Measurements from ENCODE around the gene ATE1. TPM values are rescaled to one million over a fixed set of nuclear protein-coding genes. Genes with fewer than 3 reads are reported as not detected.

The ATE1 gene
- total RNA-seq, 1 donor from 2014 or later: 24.9 TPM

DNA sequence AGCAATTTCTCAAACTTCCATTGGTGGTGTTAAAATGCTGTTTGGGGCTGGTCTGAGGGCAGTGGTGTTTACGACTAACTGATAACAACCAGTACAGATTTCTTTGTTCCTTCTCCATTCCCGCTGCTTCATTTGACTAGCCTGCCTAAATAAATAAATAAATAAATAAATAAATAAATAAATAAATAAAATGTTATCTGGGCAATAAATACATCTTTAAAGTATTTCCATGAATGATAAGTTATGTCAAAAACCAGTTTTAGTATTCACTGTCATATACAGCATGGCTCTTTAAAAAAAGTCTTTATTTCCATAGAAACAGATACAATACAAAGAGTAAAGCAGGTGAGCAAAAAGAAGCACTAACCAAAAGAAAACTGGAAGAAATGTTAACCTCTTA lies 81.3 kb downstream of the ATE1 start:
- no peak for DNase-seq (ENCODE audit: low read depth)
- H3K4me3 ChIP-seq (ENCODE audit: low read depth, low read length): no peak overlapping the region
- TF ChIP-seq, protein P1, sequence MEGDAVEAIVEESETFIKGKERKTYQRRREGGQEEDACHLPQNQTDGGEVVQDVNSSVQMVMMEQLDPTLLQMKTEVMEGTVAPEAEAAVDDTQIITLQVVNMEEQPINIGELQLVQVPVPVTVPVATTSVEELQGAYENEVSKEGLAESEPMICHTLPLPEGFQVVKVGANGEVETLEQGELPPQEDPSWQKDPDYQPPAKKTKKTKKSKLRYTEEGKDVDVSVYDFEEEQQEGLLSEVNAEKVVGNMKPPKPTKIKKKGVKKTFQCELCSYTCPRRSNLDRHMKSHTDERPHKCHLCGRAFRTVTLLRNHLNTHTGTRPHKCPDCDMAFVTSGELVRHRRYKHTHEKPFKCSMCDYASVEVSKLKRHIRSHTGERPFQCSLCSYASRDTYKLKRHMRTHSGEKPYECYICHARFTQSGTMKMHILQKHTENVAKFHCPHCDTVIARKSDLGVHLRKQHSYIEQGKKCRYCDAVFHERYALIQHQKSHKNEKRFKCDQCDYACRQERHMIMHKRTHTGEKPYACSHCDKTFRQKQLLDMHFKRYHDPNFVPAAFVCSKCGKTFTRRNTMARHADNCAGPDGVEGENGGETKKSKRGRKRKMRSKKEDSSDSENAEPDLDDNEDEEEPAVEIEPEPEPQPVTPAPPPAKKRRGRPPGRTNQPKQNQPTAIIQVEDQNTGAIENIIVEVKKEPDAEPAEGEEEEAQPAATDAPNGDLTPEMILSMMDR (IDR thresholded peaks at IDR 0.05; ENCODE audit: insufficient read depth, low read length, poor library complexity, severe bottlenecking): no peak
- H3K36me3 ChIP-seq (ENCODE audit: control insufficient read depth, insufficient read depth, low read length): no peaks in the 10 kb centered on the region
- H3K27me3 ChIP-seq (ENCODE audit: control insufficient read depth, insufficient read depth, low read length): no peaks in the 10 kb centered on the region

DNA sequence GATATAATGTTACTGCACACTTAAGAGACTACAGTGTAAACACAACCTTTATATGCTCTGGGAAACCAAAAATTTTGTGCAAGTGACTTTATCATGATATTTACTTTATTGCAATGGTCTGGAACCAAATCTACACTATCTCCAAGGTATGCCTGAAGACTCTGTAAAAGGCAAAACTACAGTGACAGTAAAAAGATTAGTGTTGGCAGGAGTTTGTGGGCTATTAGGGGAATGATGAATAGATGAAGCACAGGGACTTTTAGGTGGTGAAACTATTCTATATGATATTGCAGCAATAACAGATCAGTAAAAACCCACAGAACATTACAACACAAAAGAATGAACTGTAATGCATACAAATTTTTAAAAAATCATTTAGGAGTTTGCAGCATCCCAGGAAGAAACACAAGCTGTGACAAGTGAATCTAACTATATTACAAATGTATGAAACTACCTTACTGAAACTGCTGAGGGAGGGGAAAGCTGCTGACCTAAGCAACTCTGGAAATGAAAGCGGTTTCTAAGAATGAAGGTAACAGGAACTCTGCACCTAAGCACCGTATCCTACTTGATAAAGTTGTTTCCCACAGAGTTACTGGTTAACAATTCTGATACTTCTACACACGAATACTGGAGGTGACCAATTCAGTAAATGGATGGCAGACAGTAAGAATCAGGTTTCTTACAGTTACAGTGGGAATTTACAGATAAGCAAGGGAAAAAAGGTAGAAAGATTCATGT lies 82.6 kb downstream of the ATE1 start:
- DNase-seq (ENCODE audit: low read depth): no peak
- Histone ChIP-seq H3K4me3 (ENCODE audit: low read depth, low read length) (no peak overlapping the region), H3K36me3 (ENCODE audit: control insufficient read depth, insufficient read depth, low read length) (no peaks in the 10 kb centered on the region), H3K27me3 (ENCODE audit: control insufficient read depth, insufficient read depth, low read length) (no peaks in the 10 kb centered on the region)
- TF ChIP-seq, protein P1 (IDR thresholded peaks at IDR 0.05; ENCODE audit: insufficient read depth, low read length, poor library complexity, severe bottlenecking): no peak

DNA sequence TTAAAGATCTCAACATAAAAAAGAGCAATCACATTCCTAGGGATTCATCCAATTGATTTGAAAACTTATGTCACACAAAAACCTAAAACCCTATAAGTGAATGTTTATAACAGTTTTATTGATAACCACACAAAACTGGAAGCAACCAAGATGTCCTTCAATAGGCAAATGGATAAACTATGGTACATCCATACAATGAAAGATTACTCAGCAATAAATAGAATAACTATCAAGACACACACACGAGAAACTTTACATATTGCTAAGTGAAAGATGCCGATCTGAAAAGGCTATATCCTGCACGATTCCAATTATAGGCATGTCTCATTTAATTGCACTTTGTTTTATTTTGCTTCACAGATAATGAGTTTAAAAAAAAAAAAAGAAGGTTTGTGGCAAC lies 83.3 kb downstream of the ATE1 start:
- TF ChIP-seq, protein P1 (IDR thresholded peaks at IDR 0.05; ENCODE audit: insufficient read depth, low read length, poor library complexity, severe bottlenecking): no peak
- Histone ChIP-seq H3K4me3 (ENCODE audit: low read depth, low read length) (no peak overlapping the region), H3K36me3 (ENCODE audit: control insufficient read depth, insufficient read depth, low read length) (no peaks in the 10 kb centered on the region), H3K27me3 (ENCODE audit: control insufficient read depth, insufficient read depth, low read length) (no peaks in the 10 kb centered on the region)
- DNase-seq (ENCODE audit: low read depth): no peak

DNA sequence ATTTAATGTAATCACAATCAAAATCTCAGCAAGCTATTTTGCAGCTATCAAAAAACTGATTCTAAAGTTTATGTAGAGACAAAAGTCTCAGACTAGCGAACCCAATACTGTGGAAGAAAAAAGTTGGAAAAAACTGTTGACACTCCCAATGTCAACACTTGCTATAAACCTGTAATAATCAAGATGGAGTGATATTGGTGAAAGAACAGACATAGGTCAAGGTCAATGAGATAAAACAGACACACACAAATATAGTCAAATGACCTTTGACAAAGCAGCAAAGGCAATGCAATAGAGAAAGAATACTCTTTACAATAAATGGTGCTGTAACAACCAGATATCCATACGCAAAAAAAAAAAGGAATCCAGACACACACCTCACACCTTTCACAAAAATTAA lies 84.5 kb downstream of the ATE1 start:
- H3K36me3 ChIP-seq (ENCODE audit: control insufficient read depth, insufficient read depth, low read length): no peaks in the 10 kb centered on the region
- TF ChIP-seq, protein P1 (IDR thresholded peaks at IDR 0.05; ENCODE audit: insufficient read depth, low read length, poor library complexity, severe bottlenecking): no peak
- H3K4me3 ChIP-seq (ENCODE audit: low read depth, low read length): no peak overlapping the region
- H3K27me3 ChIP-seq (ENCODE audit: control insufficient read depth, insufficient read depth, low read length): no peaks in the 10 kb centered on the region
- no peak for DNase-seq (ENCODE audit: low read depth)

DNA sequence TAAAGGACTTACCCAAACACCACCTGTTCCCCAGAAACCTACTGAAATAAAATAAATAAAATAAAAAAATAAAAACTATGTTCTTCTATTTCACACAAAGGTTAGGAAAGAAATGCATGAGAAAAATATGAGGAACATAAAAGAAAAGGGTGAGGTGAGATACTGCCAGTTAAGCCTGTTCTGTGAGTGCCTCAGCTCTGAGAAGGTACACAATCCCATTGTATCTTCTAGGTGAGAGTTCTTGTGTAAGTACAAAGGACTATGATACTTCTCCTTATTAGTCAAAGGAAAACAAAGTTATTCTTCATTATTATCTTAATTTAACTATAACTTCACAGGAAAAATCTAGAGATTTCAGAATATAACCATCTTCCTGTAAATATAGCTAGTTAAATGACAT lies 86.0 kb downstream of the ATE1 start:
- H3K27me3 ChIP-seq (ENCODE audit: control insufficient read depth, insufficient read depth, low read length): no peaks in the 10 kb centered on the region
- H3K4me3 ChIP-seq (ENCODE audit: low read depth, low read length): no peak overlapping the region
- H3K36me3 ChIP-seq (ENCODE audit: control insufficient read depth, insufficient read depth, low read length): no peaks in the 10 kb centered on the region
- no peak for DNase-seq (ENCODE audit: low read depth)
- TF ChIP-seq, protein P1 (IDR thresholded peaks at IDR 0.05; ENCODE audit: insufficient read depth, low read length, poor library complexity, severe bottlenecking): no peak

DNA sequence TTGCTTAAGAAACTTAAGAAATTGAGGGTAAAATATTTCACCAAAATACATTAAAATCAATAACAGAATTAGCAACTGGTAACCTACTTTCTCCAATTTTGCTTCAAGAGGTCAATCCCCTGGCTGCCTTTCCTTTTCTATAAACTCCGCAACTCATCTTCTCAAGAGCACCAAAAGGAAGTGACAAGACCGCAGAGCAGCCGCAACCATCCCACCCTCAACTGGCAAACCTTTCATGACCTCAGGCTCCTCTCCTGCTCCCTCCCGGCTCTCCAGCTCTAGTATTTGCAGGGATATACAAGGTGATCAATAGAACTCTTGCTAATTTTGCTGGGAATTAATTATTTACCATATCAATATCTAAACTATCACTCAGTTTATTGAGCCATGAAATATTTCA lies 88.9 kb downstream of the ATE1 start:
- TF ChIP-seq, protein P1 (IDR thresholded peaks at IDR 0.05; ENCODE audit: insufficient read depth, low read length, poor library complexity, severe bottlenecking): no peak
- no peak for DNase-seq (ENCODE audit: low read depth)
- Histone ChIP-seq H3K4me3 (ENCODE audit: low read depth, low read length) (no peak overlapping the region), H3K27me3 (ENCODE audit: control insufficient read depth, insufficient read depth, low read length) (no peaks in the 10 kb centered on the region), H3K36me3 (ENCODE audit: control insufficient read depth, insufficient read depth, low read length) (no peaks in the 10 kb centered on the region)

All from kidney epithelial cell (primary cell).